ENCODE data around the gene CLDN9. TPM values are rescaled to one million over a fixed set of nuclear protein-coding genes. Genes with fewer than 3 reads are reported as not detected.
"Not testable (repeated sequence)": the region's sequence is repeated elsewhere in the genome, so short reads cannot be mapped to it uniquely, and the experiment has no call there.

Gene CLDN9
- total RNA-seq, 1 donor from 2014 or later, result 0.99 TPM

DNA sequence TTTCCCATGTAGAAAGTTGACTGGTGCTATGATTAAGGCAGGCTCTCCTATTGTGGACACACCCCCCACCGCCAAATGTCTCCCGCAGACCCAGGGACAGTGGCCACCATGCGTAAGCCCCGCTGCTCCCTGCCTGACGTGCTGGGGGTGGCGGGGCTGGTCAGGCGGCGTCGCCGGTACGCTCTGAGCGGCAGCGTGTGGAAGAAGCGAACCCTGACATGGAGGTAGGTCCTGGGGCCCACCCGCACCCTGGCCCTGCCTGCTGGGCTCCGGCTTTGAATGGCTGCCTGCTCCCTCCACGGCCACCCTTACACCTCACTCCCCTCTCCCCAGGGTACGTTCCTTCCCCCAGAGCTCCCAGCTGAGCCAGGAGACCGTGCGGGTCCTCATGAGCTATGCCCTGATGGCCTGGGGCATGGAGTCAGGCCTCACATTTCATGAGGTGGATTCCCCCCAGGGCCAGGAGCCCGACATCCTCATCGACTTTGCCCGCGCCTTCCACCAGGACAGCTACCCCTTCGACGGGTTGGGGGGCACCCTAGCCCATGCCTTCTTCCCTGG is 37.3 kb downstream of the CLDN9 start:
- Mint-ChIP-seq H3K36me3 (peaks cover 10% of the 10 kb centered on the region), H3K27ac (no peak overlapping the region), H3K4me3 (no peak overlapping the region), H3K9me3 (no peaks in the 10 kb centered on the region), H3K27me3 (peaks cover 60% of the 10 kb centered on the region), H3K4me1 (ENCODE audit: unreplicated experiment) (peaks cover 4% of the 10 kb centered on the region)
- TF ChIP-seq, protein P1, sequence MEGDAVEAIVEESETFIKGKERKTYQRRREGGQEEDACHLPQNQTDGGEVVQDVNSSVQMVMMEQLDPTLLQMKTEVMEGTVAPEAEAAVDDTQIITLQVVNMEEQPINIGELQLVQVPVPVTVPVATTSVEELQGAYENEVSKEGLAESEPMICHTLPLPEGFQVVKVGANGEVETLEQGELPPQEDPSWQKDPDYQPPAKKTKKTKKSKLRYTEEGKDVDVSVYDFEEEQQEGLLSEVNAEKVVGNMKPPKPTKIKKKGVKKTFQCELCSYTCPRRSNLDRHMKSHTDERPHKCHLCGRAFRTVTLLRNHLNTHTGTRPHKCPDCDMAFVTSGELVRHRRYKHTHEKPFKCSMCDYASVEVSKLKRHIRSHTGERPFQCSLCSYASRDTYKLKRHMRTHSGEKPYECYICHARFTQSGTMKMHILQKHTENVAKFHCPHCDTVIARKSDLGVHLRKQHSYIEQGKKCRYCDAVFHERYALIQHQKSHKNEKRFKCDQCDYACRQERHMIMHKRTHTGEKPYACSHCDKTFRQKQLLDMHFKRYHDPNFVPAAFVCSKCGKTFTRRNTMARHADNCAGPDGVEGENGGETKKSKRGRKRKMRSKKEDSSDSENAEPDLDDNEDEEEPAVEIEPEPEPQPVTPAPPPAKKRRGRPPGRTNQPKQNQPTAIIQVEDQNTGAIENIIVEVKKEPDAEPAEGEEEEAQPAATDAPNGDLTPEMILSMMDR (conservative IDR thresholded peaks at IDR 0.05), result no peak
- DNase-seq (ENCODE audit: extremely low spot score, unreplicated experiment), result no peak

DNA sequence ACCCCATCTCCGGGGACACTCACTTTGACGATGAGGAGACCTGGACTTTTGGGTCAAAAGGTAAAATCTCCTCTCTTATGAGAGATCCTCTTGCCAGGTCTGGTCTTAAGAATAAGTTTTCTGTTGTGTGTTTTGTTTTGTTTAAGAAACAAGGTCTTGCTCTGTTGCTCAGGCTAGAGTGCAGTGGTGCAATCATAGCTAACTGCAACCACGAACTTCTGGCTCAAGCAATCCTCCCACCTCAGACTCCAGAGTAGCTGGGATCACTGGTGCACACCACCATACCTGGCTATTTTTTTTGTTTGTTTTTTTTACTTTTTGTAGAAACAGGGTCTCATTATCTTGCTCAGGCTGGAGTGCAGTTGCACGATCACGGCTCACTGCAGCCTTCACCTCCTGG is 37.8 kb downstream of the CLDN9 start:
- Mint-ChIP-seq H3K4me3 (no peak overlapping the region), H3K9me3 (no peaks in the 10 kb centered on the region), H3K27me3 (peaks cover 56% of the 10 kb centered on the region), H3K36me3 (peaks cover 10% of the 10 kb centered on the region), H3K4me1 (ENCODE audit: unreplicated experiment) (peaks cover under 1% of the 10 kb centered on the region), H3K27ac (no peak overlapping the region)
- TF ChIP-seq, protein P1 (conservative IDR thresholded peaks at IDR 0.05), result no peak
- DNase-seq (ENCODE audit: extremely low spot score, unreplicated experiment), result no peak

DNA sequence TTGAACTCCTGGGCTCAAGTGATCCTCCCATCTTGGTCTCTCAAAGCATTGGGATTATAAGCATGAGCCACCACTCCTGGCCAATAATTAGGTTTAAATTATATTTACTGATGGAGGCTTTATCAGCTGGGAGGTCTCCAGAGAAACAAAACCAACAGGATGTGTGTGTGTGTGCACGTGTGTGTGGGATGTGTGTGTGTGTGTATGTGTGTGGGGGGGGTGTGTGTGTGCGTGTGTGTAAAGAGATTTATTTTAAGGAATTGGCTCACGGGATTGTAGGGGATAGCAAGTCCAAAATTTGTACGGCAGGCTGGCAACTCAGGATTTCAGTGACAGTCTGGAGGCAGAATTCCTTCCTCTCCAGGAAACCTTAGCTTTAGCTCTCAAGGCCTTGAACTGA is 38.3 kb downstream of the CLDN9 start:
- Mint-ChIP-seq H3K4me3 (no peak overlapping the region), H3K27me3 (peaks cover 53% of the 10 kb centered on the region)

DNA sequence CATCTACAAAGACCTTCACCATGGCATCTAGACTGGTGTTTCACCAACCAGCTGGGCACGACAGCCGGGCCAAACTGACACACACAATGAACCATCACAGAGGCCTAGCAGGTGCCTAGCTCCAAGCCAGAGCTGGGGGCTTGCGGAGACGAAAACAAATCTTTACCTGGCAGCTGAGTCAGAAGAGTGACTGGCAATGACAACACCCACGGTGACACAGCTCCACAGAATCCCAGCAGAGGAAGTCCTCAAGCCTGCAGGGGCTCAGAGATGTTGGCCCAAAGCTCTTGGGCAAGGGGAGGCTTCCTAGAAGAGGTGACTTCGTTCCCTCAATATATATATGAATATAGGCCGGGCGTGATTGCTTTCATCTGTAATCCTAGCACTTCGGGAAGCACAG is 38.8 kb downstream of the CLDN9 start:
- H3K27me3 Mint-ChIP-seq, result peaks cover 53% of the 10 kb centered on the region
- H3K9me3 Mint-ChIP-seq, result no peaks in the 10 kb centered on the region
- H3K4me3 Mint-ChIP-seq, result no peak overlapping the region
- TF ChIP-seq, protein P1 (conservative IDR thresholded peaks at IDR 0.05), result no peak
- DNase-seq (ENCODE audit: extremely low spot score, unreplicated experiment), result no peak
- peaks cover 10% of the 10 kb centered on the region for H3K36me3 Mint-ChIP-seq
- H3K4me1 Mint-ChIP-seq (ENCODE audit: unreplicated experiment), result no peaks in the 10 kb centered on the region
- H3K27ac Mint-ChIP-seq, result no peak overlapping the region

More for the DNA sequence above, 38.3 kb downstream of the CLDN9 start:
- Mint-ChIP-seq H3K27ac (no peak overlapping the region), H3K4me1 (ENCODE audit: unreplicated experiment) (no peaks in the 10 kb centered on the region), H3K9me3 (no peaks in the 10 kb centered on the region), H3K36me3 (peaks cover 10% of the 10 kb centered on the region)
- DNase-seq (ENCODE audit: extremely low spot score, unreplicated experiment), result no peak
- TF ChIP-seq, protein P1 (conservative IDR thresholded peaks at IDR 0.05), result no peak

DNA sequence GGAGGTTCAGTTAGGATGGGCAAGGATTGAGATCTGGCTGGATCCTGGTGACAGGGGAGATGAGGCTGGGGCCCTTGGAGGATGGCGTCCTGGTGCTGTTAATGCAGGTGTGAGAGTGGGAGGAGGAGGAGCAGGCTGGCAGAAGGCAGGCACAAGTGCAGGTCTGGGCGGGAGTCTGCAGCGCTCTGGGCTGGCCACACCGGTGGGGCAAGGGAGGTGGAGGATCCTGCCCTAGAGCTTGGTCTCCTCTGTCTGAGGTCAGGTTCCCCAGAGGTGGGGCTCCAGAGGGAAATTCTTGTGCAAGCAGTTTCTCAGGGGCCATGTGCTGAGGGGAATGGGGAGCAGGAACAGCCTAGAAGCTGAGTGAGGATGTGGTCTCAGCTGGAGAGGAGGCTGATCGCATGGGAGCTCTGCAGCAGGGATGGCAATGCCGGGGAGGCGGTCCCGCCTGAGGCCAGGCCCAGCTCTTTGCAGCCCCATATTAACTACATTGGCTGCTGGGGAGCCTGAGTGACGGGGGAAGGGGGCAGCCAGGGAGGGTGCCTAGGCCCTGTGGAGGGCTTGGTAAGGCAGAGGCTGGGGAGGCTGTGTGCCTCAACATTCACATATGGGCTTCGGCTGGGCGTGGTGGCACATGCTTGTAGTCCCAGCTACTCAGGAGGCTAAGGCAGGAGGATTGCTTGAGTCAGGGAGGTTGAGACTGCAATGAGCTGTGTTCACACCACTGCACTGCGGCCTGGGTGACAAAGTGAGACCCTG is 40.0 kb downstream of the CLDN9 start:
- not testable (repeated sequence) for DNase-seq (ENCODE audit: extremely low spot score, unreplicated experiment); H3K9me3 Mint-ChIP-seq; H3K4me1 Mint-ChIP-seq (ENCODE audit: unreplicated experiment); H3K27ac Mint-ChIP-seq; H3K4me3 Mint-ChIP-seq; H3K36me3 Mint-ChIP-seq
- H3K27me3 Mint-ChIP-seq, result peaks cover 44% of the 10 kb centered on the region

DNA sequence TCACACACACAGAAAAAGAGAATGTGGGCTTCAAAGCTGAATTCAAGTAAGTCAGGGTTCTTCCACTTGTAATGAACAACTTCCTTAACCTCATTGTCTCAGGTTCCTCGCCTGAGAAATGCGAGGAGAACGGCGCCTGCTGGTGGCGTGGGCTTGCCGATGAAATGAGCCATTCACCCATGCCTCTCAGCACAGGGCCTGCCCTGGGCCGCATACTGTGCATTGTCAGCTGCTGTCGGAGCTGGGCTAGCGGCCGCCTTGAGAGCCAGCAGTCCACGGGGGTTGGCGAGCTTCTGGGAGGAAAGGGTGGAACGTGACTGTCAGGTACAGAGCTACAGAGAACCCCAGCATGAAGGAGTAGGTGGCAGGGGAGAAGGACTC is 40.6 kb downstream of the CLDN9 start:
- not testable (repeated sequence) for H3K4me3 Mint-ChIP-seq; H3K9me3 Mint-ChIP-seq; H3K27ac Mint-ChIP-seq; H3K36me3 Mint-ChIP-seq; DNase-seq (ENCODE audit: extremely low spot score, unreplicated experiment); H3K4me1 Mint-ChIP-seq (ENCODE audit: unreplicated experiment)
- peaks cover 38% of the 10 kb centered on the region for H3K27me3 Mint-ChIP-seq

All from type B pancreatic cell (in vitro differentiated cells).